Measurements from ENCODE around the gene TNFAIP8L2. TPM values are rescaled to one million over a fixed set of nuclear protein-coding genes. Genes with fewer than 3 reads are reported as not detected.
A peak's percentile ranks its signal among the peaks of the same experiment; 100 is the strongest.

Gene TNFAIP8L2
- total RNA-seq, 1 donor from 2014 or later, result not detected

DNA sequence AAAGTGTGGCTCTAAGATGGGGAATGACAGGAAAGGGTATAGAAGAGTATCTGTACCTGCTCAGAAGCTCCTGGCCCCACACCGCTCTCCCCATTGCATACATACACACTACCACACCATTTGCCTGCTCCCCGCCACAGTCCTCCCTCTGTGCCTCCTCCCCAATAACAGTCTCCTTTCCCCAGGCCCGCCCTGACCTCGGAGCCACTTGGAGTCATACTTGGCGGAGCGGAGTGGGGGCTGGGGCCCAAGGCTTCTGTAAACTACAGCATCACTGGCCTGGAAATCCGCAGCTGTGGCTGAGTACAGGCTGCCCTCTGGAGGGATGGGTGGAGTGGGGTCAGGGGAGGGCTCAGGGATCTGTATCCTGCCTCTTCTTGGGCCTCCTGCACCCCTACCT, 18.7 kb upstream of the TNFAIP8L2 start:
- DNase-seq, result no peak
- H3K9me3 Mint-ChIP-seq (ENCODE audit: unreplicated experiment), result peaks cover 5% of the 10 kb centered on the region
- H3K36me3 Mint-ChIP-seq (ENCODE audit: unreplicated experiment), result peaks cover 13% of the 10 kb centered on the region
- TF ChIP-seq, protein P1, sequence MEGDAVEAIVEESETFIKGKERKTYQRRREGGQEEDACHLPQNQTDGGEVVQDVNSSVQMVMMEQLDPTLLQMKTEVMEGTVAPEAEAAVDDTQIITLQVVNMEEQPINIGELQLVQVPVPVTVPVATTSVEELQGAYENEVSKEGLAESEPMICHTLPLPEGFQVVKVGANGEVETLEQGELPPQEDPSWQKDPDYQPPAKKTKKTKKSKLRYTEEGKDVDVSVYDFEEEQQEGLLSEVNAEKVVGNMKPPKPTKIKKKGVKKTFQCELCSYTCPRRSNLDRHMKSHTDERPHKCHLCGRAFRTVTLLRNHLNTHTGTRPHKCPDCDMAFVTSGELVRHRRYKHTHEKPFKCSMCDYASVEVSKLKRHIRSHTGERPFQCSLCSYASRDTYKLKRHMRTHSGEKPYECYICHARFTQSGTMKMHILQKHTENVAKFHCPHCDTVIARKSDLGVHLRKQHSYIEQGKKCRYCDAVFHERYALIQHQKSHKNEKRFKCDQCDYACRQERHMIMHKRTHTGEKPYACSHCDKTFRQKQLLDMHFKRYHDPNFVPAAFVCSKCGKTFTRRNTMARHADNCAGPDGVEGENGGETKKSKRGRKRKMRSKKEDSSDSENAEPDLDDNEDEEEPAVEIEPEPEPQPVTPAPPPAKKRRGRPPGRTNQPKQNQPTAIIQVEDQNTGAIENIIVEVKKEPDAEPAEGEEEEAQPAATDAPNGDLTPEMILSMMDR (IDR thresholded peaks at IDR 0.05; ENCODE audit: partially characterized antibody, unreplicated experiment), result no peak
- H3K4me1 Mint-ChIP-seq (ENCODE audit: low read depth, unreplicated experiment), result no peaks in the 10 kb centered on the region
- no peak overlapping the region for H3K4me3 Mint-ChIP-seq (ENCODE audit: unreplicated experiment)
- no peak overlapping the region for H3K27ac Mint-ChIP-seq (ENCODE audit: unreplicated experiment)
- H3K27me3 Mint-ChIP-seq (ENCODE audit: unreplicated experiment), result peaks cover 17% of the 10 kb centered on the region

DNA sequence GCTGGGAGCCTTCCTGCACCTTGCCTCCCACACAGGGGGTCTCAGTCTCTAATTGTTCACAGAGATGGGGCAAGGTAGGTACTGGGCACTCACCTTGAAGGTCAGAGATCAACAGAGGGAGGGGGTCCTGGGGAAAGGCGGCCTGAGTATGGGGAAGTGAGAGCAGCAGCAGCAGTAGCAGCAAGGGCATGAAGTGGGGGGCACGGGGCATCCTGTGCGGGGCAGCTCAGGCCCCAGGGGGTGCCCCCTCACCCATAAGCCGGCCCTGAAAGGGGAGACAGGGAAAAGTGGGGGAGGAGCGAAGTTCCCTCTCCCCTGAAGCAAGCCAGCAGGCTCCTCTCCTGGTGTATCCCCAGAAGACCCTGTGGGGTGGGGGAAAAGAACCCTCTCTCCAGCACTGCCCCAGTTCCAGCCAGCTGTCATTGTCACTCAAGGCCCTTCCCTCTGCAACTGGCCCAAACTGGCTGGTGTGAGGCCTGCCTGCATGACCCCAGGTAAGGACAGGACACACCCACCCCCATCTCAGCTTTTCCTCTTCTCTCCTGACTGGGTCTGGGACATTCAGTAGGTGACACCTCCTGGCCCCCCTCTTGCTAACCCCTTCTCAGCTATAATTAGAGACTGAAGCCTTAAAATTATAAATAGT, 13.9 kb upstream of the TNFAIP8L2 start:
- peaks cover 24% of the 10 kb centered on the region for H3K4me1 Mint-ChIP-seq (ENCODE audit: low read depth, unreplicated experiment)
- H3K36me3 Mint-ChIP-seq (ENCODE audit: unreplicated experiment), result no peaks in the 10 kb centered on the region
- no peak overlapping the region for H3K27ac Mint-ChIP-seq (ENCODE audit: unreplicated experiment)
- TF ChIP-seq, protein P1 (IDR thresholded peaks at IDR 0.05; ENCODE audit: partially characterized antibody, unreplicated experiment), result no peak
- DNase-seq, result no peak
- peaks cover 7% of the 10 kb centered on the region for H3K27me3 Mint-ChIP-seq (ENCODE audit: unreplicated experiment)
- peaks cover 4% of the 10 kb centered on the region for H3K9me3 Mint-ChIP-seq (ENCODE audit: unreplicated experiment)
- H3K4me3 Mint-ChIP-seq (ENCODE audit: unreplicated experiment), result peak overlapping the region; percentile 99

DNA sequence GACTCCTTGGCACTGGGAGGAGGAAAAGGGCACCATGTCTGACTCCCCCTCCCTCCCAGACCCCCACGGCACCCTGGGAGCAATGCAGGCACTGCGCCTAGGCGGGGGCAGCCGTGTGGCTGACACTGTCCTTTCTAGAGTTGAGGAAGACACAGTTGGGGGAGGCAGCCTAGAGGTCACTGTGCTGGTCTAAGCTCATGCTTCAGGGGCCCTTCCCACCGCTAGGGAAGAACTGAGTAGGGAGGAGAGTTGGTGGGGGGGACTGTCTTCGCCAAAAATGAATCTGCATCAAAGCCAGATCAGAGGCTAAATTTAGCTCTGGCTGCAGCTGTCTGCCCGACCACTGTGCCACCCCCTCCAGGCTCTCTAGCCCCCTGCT, 13.4 kb upstream of the TNFAIP8L2 start:
- H3K27me3 Mint-ChIP-seq (ENCODE audit: unreplicated experiment), result peaks cover 7% of the 10 kb centered on the region

DNA sequence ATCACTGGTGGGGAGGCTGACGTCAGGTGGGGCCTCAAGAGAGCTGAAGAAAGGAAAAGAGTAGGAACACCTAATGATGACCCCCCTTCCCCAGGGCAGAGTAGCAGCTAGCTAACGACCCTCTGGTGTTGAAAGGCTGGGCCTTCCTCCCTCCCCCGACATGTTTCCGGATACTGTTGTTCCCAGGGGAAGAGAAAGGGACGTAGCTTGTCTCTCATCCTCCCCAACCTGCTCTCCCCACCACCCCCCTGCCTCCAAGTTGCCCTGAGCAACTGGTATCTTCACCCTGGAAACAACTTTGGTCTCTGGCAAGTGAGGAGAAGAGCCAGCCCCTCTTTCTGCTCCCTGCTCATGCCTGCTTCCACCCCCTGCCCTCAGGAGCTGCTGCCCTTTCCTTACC, 12.5 kb upstream of the TNFAIP8L2 start:
- Mint-ChIP-seq H3K36me3 (ENCODE audit: unreplicated experiment) (no peaks in the 10 kb centered on the region), H3K4me1 (ENCODE audit: low read depth, unreplicated experiment) (peaks cover 29% of the 10 kb centered on the region), H3K4me3 (ENCODE audit: unreplicated experiment) (peak overlapping the region; percentile 99), H3K27ac (ENCODE audit: unreplicated experiment) (no peak overlapping the region), H3K27me3 (ENCODE audit: unreplicated experiment) (peaks cover 7% of the 10 kb centered on the region), H3K9me3 (ENCODE audit: unreplicated experiment) (peaks cover 6% of the 10 kb centered on the region)
- no peak for DNase-seq
- TF ChIP-seq, protein P1 (IDR thresholded peaks at IDR 0.05; ENCODE audit: partially characterized antibody, unreplicated experiment), result no peak

More for the DNA sequence above, 13.4 kb upstream of the TNFAIP8L2 start:
- no peak for DNase-seq
- peaks cover 4% of the 10 kb centered on the region for H3K9me3 Mint-ChIP-seq (ENCODE audit: unreplicated experiment)
- peak overlapping the region; percentile 99 for H3K4me3 Mint-ChIP-seq (ENCODE audit: unreplicated experiment)
- no peak overlapping the region for H3K27ac Mint-ChIP-seq (ENCODE audit: unreplicated experiment)
- peaks cover 26% of the 10 kb centered on the region for H3K4me1 Mint-ChIP-seq (ENCODE audit: low read depth, unreplicated experiment)
- TF ChIP-seq, protein P1 (IDR thresholded peaks at IDR 0.05; ENCODE audit: partially characterized antibody, unreplicated experiment), result no peak
- no peaks in the 10 kb centered on the region for H3K36me3 Mint-ChIP-seq (ENCODE audit: unreplicated experiment)

DNA sequence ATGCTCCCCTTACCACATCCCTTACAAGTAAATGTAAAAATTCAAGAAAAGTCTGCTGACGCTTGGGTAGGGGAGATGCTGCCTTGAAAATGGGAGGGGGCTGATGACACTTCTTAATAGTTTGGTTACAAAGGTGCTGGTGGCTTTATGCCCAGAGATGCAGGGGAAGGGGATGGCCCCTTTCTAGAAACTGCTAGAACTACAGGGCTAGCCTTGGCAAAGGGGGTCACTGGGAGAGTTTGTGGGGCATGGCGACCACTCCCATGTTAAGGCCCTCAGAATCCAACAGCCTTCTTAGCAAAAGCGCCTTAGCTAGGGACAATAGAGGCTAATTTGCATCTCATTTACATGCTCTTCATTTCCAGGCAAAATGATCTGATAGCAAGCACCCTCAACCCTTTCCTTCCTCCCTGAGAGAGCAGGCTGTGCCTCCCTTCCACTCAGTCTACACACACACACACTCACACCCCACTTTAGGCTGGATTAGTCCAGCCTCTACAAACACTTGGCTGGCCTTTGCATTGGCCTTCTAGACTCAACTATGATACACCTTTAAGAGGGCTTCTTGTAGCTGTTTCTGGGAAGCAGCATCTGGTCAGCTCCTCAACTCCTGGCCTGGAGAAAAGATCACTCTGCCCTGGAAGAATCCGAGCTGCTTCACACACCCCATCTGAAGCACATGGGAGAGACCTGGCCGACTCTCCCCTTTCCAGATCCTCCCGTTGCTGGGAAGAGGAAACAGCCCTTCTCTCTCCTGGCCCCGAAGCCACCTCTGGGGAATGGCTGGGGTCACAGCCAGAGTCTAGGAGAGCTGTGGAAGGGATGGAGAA, 11.8 kb upstream of the TNFAIP8L2 start:
- peak overlapping the region; percentile 73 for H3K27ac Mint-ChIP-seq (ENCODE audit: unreplicated experiment)
- H3K36me3 Mint-ChIP-seq (ENCODE audit: unreplicated experiment), result no peaks in the 10 kb centered on the region
- TF ChIP-seq, protein P1 (IDR thresholded peaks at IDR 0.05; ENCODE audit: partially characterized antibody, unreplicated experiment), result no peak
- H3K4me1 Mint-ChIP-seq (ENCODE audit: low read depth, unreplicated experiment), result peaks cover 29% of the 10 kb centered on the region
- peaks cover 7% of the 10 kb centered on the region for H3K27me3 Mint-ChIP-seq (ENCODE audit: unreplicated experiment)
- H3K4me3 Mint-ChIP-seq (ENCODE audit: unreplicated experiment), result peak overlapping the region; percentile 99
- peak; percentile 41 for DNase-seq
- peaks cover 6% of the 10 kb centered on the region for H3K9me3 Mint-ChIP-seq (ENCODE audit: unreplicated experiment)
